ENCODE results near the gene MINDY2.

- no peak for TF ChIP-seq EZH2 (optimal IDR thresholded peaks at IDR 0.05; ENCODE audit: low read depth, low read length)
- no peak for TF ChIP-seq CTCF (IDR thresholded peaks at IDR 0.05; ENCODE audit: low read length)
These were observed 17.1 kb downstream of the MINDY2 start for GRCh38 chr15:58788056-58788710.
